Effector memory CD4-positive, alpha-beta T cell (primary cell): Measurements from ENCODE around the gene DDX28.

ENCODE experiments used
- DNase-seq, 3 donors: peaks; one replicate each; pipeline ENCODE4 v3.0.0-alpha.2; 2020
- H3K27ac ChIP-seq: 2 replicates; pipeline ENCODE4 v1.7.0; 2013; ENCODE audit warnings: mild to moderate bottlenecking, low read length, moderate library complexity; ENCODE audit not compliant: insufficient read depth, poor library complexity, severe bottlenecking
- H3K27me3 ChIP-seq: replicated peaks from 2 replicates; pipeline ENCODE4 v1.7.0; 2013; ENCODE audit warnings: mild to moderate bottlenecking, low read length; ENCODE audit not compliant: insufficient read depth, control insufficient read depth, poor library complexity, severe bottlenecking
- H3K36me3 ChIP-seq: 2 replicates; pipeline ENCODE4 v1.7.0; 2013; ENCODE audit warnings: mild to moderate bottlenecking, low read length, moderate library complexity; ENCODE audit not compliant: control insufficient read depth, insufficient read depth
- H3K4me1 ChIP-seq: 2 replicates; pipeline ENCODE4 v1.7.0; 2013; ENCODE audit warnings: low read length, mild to moderate bottlenecking; ENCODE audit not compliant: control insufficient read depth, insufficient read depth, poor library complexity, severe bottlenecking
- H3K4me3 ChIP-seq: 2 replicates; pipeline ENCODE4 v1.7.0; 2013; ENCODE audit warnings: low read length, low read depth, mild to moderate bottlenecking; ENCODE audit not compliant: insufficient read depth, poor library complexity, severe bottlenecking
- H3K9me3 ChIP-seq: 2 replicates; pipeline ENCODE4 v1.7.0; 2013; ENCODE audit warnings: mild to moderate bottlenecking, low read length, moderate library complexity; ENCODE audit not compliant: control insufficient read depth

DDX28 gene

GRCh38 chr16:68065716-68066305 lies 42.8 kb upstream of the DDX28 start:
- Histone ChIP-seq H3K9me3 (no peaks in the 10 kb centered on the region), H3K36me3 (peaks cover 3% of the 10 kb centered on the region), H3K27me3 (no peaks in the 10 kb centered on the region), H3K4me3 (no peak overlapping the region), H3K27ac (no peak overlapping the region), H3K4me1 (peaks cover 51% of the 10 kb centered on the region)
- DNase-seq, result no peak

GRCh38 chr16:68064791-68065365 lies 41.8 kb upstream of the DDX28 start:
- H3K4me3 ChIP-seq, result no peak overlapping the region
- no peaks in the 10 kb centered on the region for H3K27me3 ChIP-seq
- no peak overlapping the region for H3K27ac ChIP-seq
- peak; percentile 36 to 51 (median 42) for DNase-seq
- no peaks in the 10 kb centered on the region for H3K9me3 ChIP-seq
- peaks cover 3% of the 10 kb centered on the region for H3K36me3 ChIP-seq
- peaks cover 42% of the 10 kb centered on the region for H3K4me1 ChIP-seq

DNA sequence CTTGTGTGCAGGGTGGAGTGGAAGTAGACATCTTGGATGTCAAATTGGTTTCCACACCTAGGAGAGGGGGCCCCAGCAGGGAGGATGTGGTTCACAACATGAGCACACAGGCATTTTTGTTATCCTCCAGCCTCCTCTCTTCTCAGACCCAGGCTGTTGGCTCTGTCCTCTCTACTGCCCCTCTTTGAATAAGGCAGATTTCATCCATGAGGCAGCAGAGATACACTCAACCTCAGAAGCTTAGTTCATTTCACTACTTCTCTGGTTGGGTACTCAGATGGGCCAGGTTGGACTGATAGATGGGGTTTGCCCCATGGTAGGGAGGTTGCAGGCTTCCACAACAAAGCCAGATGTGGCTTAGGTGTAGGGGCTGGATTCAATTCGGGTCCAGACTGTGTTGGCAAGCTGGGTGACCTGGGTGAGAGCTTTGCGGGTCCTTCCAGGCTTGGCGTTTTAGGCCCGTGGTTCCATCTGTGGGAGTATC lies 39.9 kb upstream of the DDX28 start:
- no peaks in the 10 kb centered on the region for H3K27me3 ChIP-seq
- no peaks in the 10 kb centered on the region for H3K9me3 ChIP-seq
- H3K4me3 ChIP-seq, result peak overlapping the region; percentile 23
- peaks cover 30% of the 10 kb centered on the region for H3K4me1 ChIP-seq
- peaks cover 3% of the 10 kb centered on the region for H3K36me3 ChIP-seq
- DNase-seq, result no peak
- peak overlapping the region; percentile 39 for H3K27ac ChIP-seq

- no peak overlapping the region for H3K4me3 ChIP-seq
- H3K27ac ChIP-seq, result no peak overlapping the region
- no peak for DNase-seq
- peaks cover 30% of the 10 kb centered on the region for H3K4me1 ChIP-seq
- no peaks in the 10 kb centered on the region for H3K27me3 ChIP-seq
- no peaks in the 10 kb centered on the region for H3K9me3 ChIP-seq
- H3K36me3 ChIP-seq, result peaks cover 1% of the 10 kb centered on the region
These were observed 38.4 kb upstream of the DDX28 start for GRCh38 chr16:68061396-68061795.

DNA sequence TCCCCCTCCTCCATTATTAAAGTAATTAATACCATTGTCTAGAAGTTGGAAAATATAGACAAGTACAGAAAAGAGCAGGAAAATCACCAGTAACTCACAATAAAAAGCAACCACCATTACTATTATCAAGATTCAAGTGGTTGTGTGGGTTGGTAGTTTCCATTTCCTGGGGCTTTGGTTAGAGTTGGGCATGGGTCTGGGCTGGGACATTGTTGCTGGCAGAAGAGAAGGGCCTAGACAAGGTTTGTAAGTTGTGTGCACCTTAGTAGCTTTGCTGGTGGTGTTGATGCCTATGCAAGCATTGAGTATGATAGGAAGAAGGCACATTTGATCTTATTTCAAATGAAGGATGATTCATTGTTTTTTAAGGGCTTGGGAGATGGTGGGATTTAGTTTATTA lies 36.8 kb upstream of the DDX28 start:
- Histone ChIP-seq H3K27me3 (no peaks in the 10 kb centered on the region), H3K4me3 (no peak overlapping the region), H3K9me3 (no peaks in the 10 kb centered on the region), H3K36me3 (peaks cover 12% of the 10 kb centered on the region), H3K27ac (no peak overlapping the region), H3K4me1 (peaks cover 24% of the 10 kb centered on the region)
- no peak for DNase-seq

GRCh38 chr16:68055395-68055794 lies 32.4 kb upstream of the DDX28 start:
- Histone ChIP-seq H3K27me3 (no peaks in the 10 kb centered on the region), H3K4me1 (no peaks in the 10 kb centered on the region), H3K4me3 (no peak overlapping the region), H3K36me3 (peaks cover 16% of the 10 kb centered on the region), H3K27ac (no peak overlapping the region), H3K9me3 (no peaks in the 10 kb centered on the region)
- DNase-seq, result no peak

- Histone ChIP-seq H3K36me3 (peaks cover 10% of the 10 kb centered on the region), H3K27me3 (no peaks in the 10 kb centered on the region), H3K27ac (no peak overlapping the region), H3K4me1 (no peaks in the 10 kb centered on the region), H3K9me3 (no peaks in the 10 kb centered on the region), H3K4me3 (no peak overlapping the region)
- no peak for DNase-seq
These were observed 26.4 kb upstream of the DDX28 start for GRCh38 chr16:68049449-68049848.

DNA sequence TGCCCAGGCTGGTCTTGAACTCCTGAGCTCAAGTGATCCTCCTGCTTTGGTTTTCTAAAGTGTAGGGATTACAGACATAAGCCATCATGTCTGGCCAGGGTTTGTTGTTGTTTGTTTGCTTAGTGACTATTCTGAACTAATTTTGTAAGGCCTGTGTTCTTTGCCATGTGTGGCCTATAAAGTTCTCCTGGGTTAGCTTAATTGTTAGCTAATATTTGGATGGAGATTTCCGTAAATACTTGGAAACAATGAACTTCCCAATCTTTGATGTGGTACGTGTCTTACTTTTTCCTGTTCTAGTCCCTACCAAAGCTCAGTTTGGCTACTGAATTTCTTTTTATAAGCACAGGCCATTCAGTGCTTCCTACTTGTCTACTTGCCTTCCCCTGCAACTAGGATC lies 25.0 kb upstream of the DDX28 start:
- DNase-seq, result no peak
- Histone ChIP-seq H3K27me3 (no peaks in the 10 kb centered on the region), H3K9me3 (no peaks in the 10 kb centered on the region), H3K4me3 (no peak overlapping the region), H3K4me1 (no peaks in the 10 kb centered on the region), H3K27ac (no peak overlapping the region), H3K36me3 (peaks cover 6% of the 10 kb centered on the region)

DNA sequence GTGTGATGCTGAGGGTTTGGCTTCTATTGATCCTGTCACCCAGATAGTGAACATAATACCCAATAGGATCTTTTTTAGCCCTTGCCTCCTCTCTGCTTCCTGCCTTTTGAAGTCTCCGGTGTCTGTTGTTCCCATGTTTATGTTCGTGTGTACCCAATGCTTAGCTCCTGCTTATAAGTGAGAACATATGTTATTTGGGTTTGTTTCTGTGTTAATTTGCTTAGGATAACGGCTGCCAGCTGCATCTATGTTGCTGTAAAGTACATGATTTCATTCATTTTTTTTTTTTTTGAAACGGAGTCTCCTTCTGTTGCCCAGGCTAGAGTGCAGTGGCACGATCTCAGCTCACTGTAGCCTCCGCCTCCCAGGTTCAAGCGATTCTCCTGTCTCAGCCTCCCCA lies 23.1 kb upstream of the DDX28 start:
- no peaks in the 10 kb centered on the region for H3K9me3 ChIP-seq
- peaks cover 6% of the 10 kb centered on the region for H3K36me3 ChIP-seq
- H3K27me3 ChIP-seq, result no peaks in the 10 kb centered on the region
- H3K27ac ChIP-seq, result no peak overlapping the region
- H3K4me3 ChIP-seq, result no peak overlapping the region
- DNase-seq, result no peak
- no peaks in the 10 kb centered on the region for H3K4me1 ChIP-seq

DNA sequence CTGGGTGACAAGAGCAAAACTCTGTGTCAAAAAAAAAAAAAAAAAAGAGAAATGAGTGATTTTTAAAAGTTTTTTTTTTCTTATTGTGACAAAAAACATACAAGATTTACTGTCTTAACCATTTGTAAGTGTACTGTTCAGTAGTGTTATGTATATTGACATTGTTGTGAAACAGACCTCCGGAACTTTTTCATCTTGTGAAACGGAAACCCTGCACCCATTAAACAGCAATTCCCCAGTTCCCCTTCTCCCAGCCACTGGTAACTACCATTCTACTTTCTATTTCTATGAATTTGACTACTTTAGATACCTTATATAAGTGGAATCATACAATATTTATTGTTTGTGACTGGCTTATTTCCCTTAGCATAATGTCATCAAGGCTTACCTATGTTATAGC lies 18.8 kb upstream of the DDX28 start:
- Histone ChIP-seq H3K4me3 (no peak overlapping the region), H3K36me3 (no peaks in the 10 kb centered on the region), H3K27me3 (no peaks in the 10 kb centered on the region), H3K9me3 (no peaks in the 10 kb centered on the region), H3K27ac (no peak overlapping the region), H3K4me1 (no peaks in the 10 kb centered on the region)
- DNase-seq, result no peak
